Spinal cord (tissue), 10 donors: ENCODE results near the gene BSG. TPM values are rescaled to one million over a fixed set of nuclear protein-coding genes. Genes with fewer than 3 reads are reported as not detected.
A peak's percentile ranks its signal among the peaks of the same experiment; 100 is the strongest.
"Not testable (repeated sequence)": the region's sequence is repeated elsewhere in the genome, so short reads cannot be mapped to it uniquely, and the experiment has no call there.

Experiments used
- DNase-seq, 6 donors: peaks; one replicate each; pipeline versions ENCODE4 v3.0.0 to v3.0.0-alpha.2; 2013 to 2015; ENCODE audit warnings: low spot score in 6 of 6, low read depth in 4 of 6
- H3K27ac ChIP-seq: one replicate; pipeline ENCODE4 v1.5.1; 2013; ENCODE audit warnings: low read depth, low read length, control low read depth
- H3K27me3 ChIP-seq: one replicate; pipeline ENCODE4 v1.6.1; 2013; ENCODE audit warnings: low read length; ENCODE audit not compliant: control insufficient read depth, insufficient read depth
- H3K36me3 ChIP-seq: one replicate; pipeline ENCODE4 v1.6.1; 2013; ENCODE audit warnings: low read length; ENCODE audit not compliant: control insufficient read depth, insufficient read depth
- H3K4me1 ChIP-seq: one replicate; pipeline ENCODE4 v1.6.1; 2013; ENCODE audit warnings: low read length; ENCODE audit not compliant: control insufficient read depth, insufficient read depth
- H3K4me3 ChIP-seq: one replicate; pipeline ENCODE4 v1.5.1; 2013; ENCODE audit warnings: low read depth, low read length, control low read depth
- H3K9me3 ChIP-seq: one replicate; pipeline ENCODE4 v1.6.1; 2013; ENCODE audit warnings: low read length; ENCODE audit not compliant: control insufficient read depth, insufficient read depth
- WGBS: methylation state at CpG from one replicate; pipeline ENCODE4 v1.1.5; 2013; ENCODE audit warnings: missing lambda C conversion rate; ENCODE audit not compliant: insufficient coverage; 5-methylcytosine and 5-hydroxymethylcytosine counted together
- polyA plus RNA-seq, 2 donors: library from polyadenylated mRNA; unstranded; fragments of 120-200 nt; gene quantifications; one replicate each; pipeline ENCODE4 v1.2.1, GENCODE V29; 2013; ENCODE audit not compliant: insufficient read length in 2 of 2
- total RNA-seq, 2 donors: library from RNA; depleted of rRNA in 1 of 2; stranded (reverse); fragments of 120-200 nt in 1 of 2; fragments of >200 nt in 1 of 2; gene quantifications; one replicate each; pipeline versions ENCODE4 v1.2.3 to v1.2.4, GENCODE V29; 2013 to 2014
- donor health status: healthy.

The BSG gene
- total and polyA plus RNA-seq, 4 donors: 177 to 638 (median 553) TPM

- DNase-seq: no peak
- WGBS: 81% methylated on average over 11 of the region's 11 CpGs
- no peak overlapping the region for H3K4me3 ChIP-seq
- H3K4me1 ChIP-seq: peaks cover 41% of the 10 kb centered on the region
- H3K27me3 ChIP-seq: no peaks in the 10 kb centered on the region
- peaks cover 93% of the 10 kb centered on the region for H3K36me3 ChIP-seq
- H3K9me3 ChIP-seq: no peaks in the 10 kb centered on the region
- H3K27ac ChIP-seq: no peak overlapping the region
These were observed 7.4 kb downstream of the BSG start for GRCh38 chr19:579842-580155.

GRCh38 chr19:580274-580835 is 8.0 kb downstream of the BSG start:
- peaks cover 90% of the 10 kb centered on the region for H3K36me3 ChIP-seq
- 89% methylated on average over 22 of the region's 22 CpGs for WGBS
- no peaks in the 10 kb centered on the region for H3K27me3 ChIP-seq
- no peaks in the 10 kb centered on the region for H3K9me3 ChIP-seq
- peaks cover 35% of the 10 kb centered on the region for H3K4me1 ChIP-seq
- H3K27ac ChIP-seq: no peak overlapping the region
- no peak overlapping the region for H3K4me3 ChIP-seq
- no peak for DNase-seq

- Histone ChIP-seq H3K9me3 (no peaks in the 10 kb centered on the region), H3K4me3 (no peak overlapping the region), H3K27ac (no peak overlapping the region), H3K4me1 (peaks cover 23% of the 10 kb centered on the region), H3K36me3 (peaks cover 80% of the 10 kb centered on the region), H3K27me3 (no peaks in the 10 kb centered on the region)
- no peak for DNase-seq
- 85% methylated on average over 39 of the region's 40 CpGs for WGBS
These were observed 9.2 kb downstream of the BSG start for GRCh38 chr19:581399-582111.

GRCh38 chr19:582497-583197 is 10.3 kb downstream of the BSG start:
- 88% methylated on average over 22 of the region's 31 CpGs for WGBS
- H3K27me3 ChIP-seq: no peaks in the 10 kb centered on the region
- peaks cover 15% of the 10 kb centered on the region for H3K4me1 ChIP-seq
- H3K27ac ChIP-seq: no peak overlapping the region
- no peak overlapping the region for H3K4me3 ChIP-seq
- no peak for DNase-seq
- H3K36me3 ChIP-seq: peaks cover 69% of the 10 kb centered on the region
- H3K9me3 ChIP-seq: no peaks in the 10 kb centered on the region

GRCh38 chr19:583198-583967 is 11.0 kb downstream of the BSG start:
- no peak overlapping the region for H3K27ac ChIP-seq
- 89% methylated on average over 23 of the region's 27 CpGs for WGBS
- peaks cover 3% of the 10 kb centered on the region for H3K27me3 ChIP-seq
- H3K4me3 ChIP-seq: no peak overlapping the region
- H3K4me1 ChIP-seq: peaks cover 22% of the 10 kb centered on the region
- no peaks in the 10 kb centered on the region for H3K9me3 ChIP-seq
- H3K36me3 ChIP-seq: peaks cover 62% of the 10 kb centered on the region
- DNase-seq: no peak

- whole genome bisulfite sequencing: 80% methylated on average over 5 of the region's 5 CpGs
- H3K27ac ChIP-seq: no peak overlapping the region
- no peak overlapping the region for H3K4me3 ChIP-seq
- H3K4me1 ChIP-seq: peaks cover 27% of the 10 kb centered on the region
- H3K27me3 ChIP-seq: peaks cover 8% of the 10 kb centered on the region
- no peaks in the 10 kb centered on the region for H3K9me3 ChIP-seq
- H3K36me3 ChIP-seq: peaks cover 58% of the 10 kb centered on the region
- no peak for DNase-seq
These were observed 11.5 kb downstream of the BSG start for GRCh38 chr19:583968-584239.

- H3K4me3 ChIP-seq: no peak overlapping the region
- no peak overlapping the region for H3K27ac ChIP-seq
- WGBS: 41% methylated on average over 38 of the region's 38 CpGs
- H3K9me3 ChIP-seq: no peaks in the 10 kb centered on the region
- H3K27me3 ChIP-seq: peaks cover 12% of the 10 kb centered on the region
- peak in 2 of 6 donors; percentile 33 to 63 for DNase-seq
- H3K36me3 ChIP-seq: peaks cover 52% of the 10 kb centered on the region
- H3K4me1 ChIP-seq: peaks cover 31% of the 10 kb centered on the region
These were observed 12.0 kb downstream of the BSG start for GRCh38 chr19:584240-585001.

GRCh38 chr19:585146-585545 is 12.8 kb downstream of the BSG start:
- not testable (repeated sequence) for H3K27ac ChIP-seq, H3K9me3 ChIP-seq, H3K4me3 ChIP-seq, DNase-seq
- Histone ChIP-seq H3K36me3 (peaks cover 45% of the 10 kb centered on the region), H3K27me3 (peaks cover 12% of the 10 kb centered on the region), H3K4me1 (peaks cover 29% of the 10 kb centered on the region)
- WGBS: 89% methylated on average over 22 of the region's 34 CpGs

GRCh38 chr19:585551-586110 is 13.2 kb downstream of the BSG start:
- no peak for DNase-seq
- WGBS: 83% methylated on average over 6 of the region's 10 CpGs
- Histone ChIP-seq H3K27ac (no peak overlapping the region), H3K4me1 (peaks cover 30% of the 10 kb centered on the region), H3K27me3 (peaks cover 12% of the 10 kb centered on the region), H3K36me3 (peaks cover 40% of the 10 kb centered on the region), H3K4me3 (no peak overlapping the region), H3K9me3 (no peaks in the 10 kb centered on the region)
